LNCaP clone FGC (cell line): ENCODE data around the gene HOXA6.

Experiments
- DNase-seq: peaks from one replicate; pipeline ENCODE4 v3.0.0-alpha.2; 2011; ENCODE audit warnings: low read depth
- H3K4me3 ChIP-seq: 2 replicates; pipeline ENCODE4 v1.5.1; 2011; ENCODE audit warnings: mild to moderate bottlenecking, low read depth, low read length, control low read depth
- TF ChIP-seq, protein P1 (sequence below): IDR thresholded peaks from 2 replicates; pipeline ENCODE4 v1.5.1; 2012; ENCODE audit warnings: mild to moderate bottlenecking; ENCODE audit not compliant: control insufficient read depth, insufficient read depth; ENCODE audit errors: extremely low read depth

Gene HOXA6

DNA sequence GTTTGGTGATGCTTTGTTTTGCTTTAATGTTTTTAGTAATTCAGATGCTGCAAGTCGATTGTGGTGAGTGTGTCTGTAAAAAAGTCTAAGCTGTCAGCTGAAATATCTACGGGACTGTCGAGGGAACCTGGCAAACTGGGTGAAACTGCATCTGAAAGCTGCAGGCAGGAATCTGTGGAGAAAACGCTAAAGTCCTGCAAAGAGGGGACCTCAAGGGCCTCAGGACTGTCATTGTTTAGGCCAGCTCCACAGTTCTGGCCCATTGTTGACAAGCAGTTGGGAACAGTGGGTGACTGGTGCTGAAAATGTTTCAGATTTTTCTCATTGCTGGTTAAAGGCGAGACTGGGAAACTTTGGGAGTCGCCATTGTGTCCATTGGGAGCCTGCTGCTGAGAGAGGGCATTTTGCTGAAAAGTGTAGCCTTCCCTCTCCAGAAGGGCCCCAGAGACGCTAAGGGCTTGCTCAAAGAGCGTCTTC is 46.8 kb downstream of the HOXA6 start:
- DNase-seq: no peak
- no peak overlapping the region for H3K4me3 ChIP-seq

DNA sequence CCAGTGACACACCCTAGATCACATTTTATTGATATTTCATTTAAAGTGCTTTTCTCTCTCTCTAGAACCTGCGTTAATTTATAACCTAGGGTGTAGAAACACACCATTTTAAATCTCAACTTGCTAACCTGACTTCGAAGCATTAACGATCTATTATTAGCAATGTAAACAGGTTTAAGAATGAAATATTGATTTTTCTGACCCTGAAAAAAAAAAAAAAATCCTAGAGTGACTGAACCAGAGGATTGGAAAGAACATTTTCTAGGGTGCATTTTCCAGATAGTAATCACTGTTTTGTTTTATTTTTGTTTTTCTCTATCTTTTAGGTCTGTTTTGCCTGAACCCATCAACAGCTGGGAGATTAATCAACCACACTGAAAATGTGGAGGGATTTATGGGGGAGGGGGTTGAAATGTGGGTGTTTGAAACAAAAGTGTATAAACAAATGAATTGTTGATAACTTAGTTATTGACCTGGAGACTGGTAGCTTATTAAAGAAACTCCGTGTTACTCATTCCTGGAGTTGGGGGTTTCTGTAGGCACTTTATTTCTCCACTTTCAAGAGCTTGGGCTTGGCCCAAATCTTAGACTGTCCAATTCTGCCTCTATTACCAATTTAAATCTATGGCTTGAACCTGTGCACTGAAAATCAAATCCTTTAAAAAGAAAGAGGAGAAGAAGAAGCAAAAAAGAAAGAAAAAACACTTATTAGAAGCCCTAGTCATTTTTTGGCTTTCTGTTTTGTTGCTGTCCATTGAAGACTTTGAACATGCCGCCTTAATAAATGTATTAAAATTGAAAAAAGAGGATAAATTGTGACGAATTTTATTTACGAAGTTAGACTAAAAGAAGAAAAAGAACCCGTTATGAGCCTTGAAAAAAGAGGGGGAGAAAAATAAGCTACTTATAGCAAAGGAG is 47.9 kb downstream of the HOXA6 start:
- no peak for DNase-seq
- H3K4me3 ChIP-seq: no peak overlapping the region
- TF ChIP-seq, protein P1, sequence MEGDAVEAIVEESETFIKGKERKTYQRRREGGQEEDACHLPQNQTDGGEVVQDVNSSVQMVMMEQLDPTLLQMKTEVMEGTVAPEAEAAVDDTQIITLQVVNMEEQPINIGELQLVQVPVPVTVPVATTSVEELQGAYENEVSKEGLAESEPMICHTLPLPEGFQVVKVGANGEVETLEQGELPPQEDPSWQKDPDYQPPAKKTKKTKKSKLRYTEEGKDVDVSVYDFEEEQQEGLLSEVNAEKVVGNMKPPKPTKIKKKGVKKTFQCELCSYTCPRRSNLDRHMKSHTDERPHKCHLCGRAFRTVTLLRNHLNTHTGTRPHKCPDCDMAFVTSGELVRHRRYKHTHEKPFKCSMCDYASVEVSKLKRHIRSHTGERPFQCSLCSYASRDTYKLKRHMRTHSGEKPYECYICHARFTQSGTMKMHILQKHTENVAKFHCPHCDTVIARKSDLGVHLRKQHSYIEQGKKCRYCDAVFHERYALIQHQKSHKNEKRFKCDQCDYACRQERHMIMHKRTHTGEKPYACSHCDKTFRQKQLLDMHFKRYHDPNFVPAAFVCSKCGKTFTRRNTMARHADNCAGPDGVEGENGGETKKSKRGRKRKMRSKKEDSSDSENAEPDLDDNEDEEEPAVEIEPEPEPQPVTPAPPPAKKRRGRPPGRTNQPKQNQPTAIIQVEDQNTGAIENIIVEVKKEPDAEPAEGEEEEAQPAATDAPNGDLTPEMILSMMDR: no peak

More for the DNA sequence above, 46.8 kb downstream of the HOXA6 start:
- TF ChIP-seq, protein P1: no peak

DNA sequence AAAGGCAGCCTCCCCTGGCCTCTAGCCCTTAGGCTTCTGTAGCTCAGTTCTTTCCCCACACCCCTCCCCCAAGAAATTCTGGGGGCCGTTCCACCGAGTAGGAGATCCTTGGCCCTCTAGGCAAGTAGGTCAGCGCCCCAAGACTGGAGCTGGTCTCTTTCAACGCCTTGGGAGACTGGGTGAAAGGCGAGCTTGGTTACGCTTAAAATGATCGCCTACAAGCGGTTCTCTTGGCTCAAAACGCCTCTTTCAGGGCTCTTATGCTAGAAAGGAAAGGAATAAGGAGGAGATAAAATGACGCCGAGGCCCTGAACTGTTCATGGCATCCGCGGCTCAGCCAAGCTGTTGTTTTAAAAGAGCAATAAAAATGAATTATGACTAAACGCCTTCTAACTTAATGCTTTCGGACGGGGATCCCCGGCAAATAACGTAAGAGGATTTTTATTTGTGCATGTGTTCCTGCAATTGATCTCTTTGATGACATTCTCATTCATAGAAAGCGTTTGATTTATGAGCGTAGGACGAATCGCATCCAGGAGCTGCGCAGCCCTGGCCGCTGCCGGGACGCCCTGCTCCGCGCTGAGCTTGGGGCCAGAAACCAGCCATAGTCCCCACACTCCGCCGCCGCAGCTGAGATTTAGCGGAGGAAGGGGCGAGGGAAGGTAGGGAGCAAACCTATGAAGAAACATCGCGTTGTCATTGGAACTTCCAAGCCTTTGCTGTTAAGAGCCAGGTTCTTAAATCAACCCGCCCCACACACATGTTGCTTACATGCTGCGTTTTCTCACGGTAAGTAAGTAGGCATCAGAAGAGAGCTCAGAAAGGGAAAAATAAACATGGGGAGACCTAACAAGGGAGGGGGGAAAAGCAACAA is 48.8 kb downstream of the HOXA6 start:
- H3K4me3 ChIP-seq: no peak overlapping the region
- DNase-seq: no peak
- TF ChIP-seq, protein P1: no peak

DNA sequence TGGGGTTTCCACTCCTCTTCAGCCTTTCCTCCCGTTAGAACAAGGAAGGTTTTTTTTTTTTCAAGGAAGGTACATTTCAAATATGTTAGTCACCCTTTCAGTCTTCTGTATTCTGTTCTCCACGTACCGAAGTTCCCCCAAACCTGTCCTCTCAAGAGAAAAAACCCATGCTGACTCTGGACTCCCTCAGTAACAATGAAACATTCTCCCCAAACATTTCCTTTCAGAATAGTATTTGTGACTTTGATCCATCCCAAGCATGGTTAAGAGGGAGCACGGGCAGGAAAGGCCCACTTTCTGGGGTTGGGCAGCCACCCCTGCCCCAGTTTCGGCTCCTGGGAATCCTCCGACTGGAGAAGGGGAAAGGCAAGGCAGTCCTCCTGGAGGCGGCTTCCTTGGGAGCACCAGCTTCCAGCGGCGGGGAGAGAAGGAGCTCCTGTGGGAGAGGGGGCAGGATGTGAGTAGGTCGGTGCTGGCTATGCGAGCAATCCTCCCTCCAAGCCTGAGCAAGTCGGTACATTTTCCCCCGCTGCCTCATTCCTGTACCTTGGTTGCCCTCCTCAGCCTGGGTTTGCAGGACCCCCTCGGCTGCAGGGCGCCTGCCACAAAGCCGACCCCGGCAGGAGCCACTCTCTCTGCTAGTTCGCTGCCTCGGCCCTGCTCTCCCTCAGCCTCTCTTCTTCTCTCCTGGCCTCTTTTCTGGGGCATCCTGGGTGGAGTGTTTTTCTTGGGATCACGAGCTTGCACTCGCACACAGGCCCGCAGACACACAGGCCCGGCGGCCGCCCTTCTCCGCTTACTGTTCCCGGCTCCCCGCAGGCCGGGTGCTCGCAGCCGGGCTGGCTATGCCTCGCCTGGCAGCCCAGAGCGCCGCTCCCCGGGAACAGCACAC is 49.6 kb downstream of the HOXA6 start:
- TF ChIP-seq, protein P1: no peak
- no peak for DNase-seq
- no peak overlapping the region for H3K4me3 ChIP-seq

DNA sequence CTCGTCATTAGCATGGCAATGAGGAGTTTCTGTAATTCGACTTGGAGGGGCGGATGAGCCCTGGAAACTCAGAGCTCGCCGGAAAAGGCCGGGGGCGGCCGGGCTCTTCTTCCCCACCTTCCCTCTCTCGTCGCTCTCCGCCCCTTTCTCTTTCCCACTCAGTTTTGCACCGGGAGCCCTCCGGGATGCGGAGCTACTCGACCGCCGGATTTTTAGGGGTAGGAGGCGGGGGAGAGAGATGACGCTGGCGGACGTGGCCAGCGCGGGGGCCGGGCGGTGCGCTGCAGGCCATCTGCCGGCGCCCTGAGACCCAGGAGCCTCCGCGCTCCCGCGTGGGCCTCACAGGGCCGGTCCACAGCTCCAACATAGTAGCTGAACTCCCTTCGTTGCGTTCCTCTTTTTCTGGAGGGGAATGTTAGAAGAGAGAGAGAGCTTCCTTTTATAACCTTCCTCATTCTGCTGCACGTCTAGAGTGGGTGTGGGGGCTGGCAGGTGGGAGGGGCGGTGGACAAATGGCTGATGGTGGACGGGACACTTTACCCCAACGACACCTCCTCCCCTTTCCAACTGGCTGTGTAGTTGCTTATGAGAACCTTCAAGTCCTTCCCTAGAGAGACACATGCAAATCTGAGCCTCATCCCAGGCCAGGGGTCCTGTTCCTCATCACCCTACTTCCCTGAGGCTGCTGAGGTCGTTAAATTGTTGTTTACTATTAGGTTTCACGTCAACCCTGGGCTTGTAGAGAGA is 50.6 kb downstream of the HOXA6 start:
- DNase-seq: no peak
- TF ChIP-seq, protein P1: no peak
- peak overlapping the region; percentile 81 for H3K4me3 ChIP-seq
